Glutamatergic neuron (in vitro differentiated cells): Measurements from ENCODE around the gene CNTNAP2. TPM values are rescaled to one million over a fixed set of nuclear protein-coding genes. Genes with fewer than 3 reads are reported as not detected.

ENCODE experiments used
- DNase-seq: peaks from one replicate; pipeline ENCODE4 v3.0.0; 2022
- H3K27ac Mint-ChIP-seq: one replicate; pipeline ENCODE4 v1.8.0; 2020; ENCODE audit warnings: mild to moderate bottlenecking, mixed read lengths, inconsistent platforms; ENCODE audit not compliant: unreplicated experiment
- H3K27me3 Mint-ChIP-seq: one replicate; pipeline ENCODE4 v1.8.0; 2020; ENCODE audit warnings: mild to moderate bottlenecking, moderate library complexity, mixed read lengths, inconsistent platforms; ENCODE audit not compliant: unreplicated experiment
- H3K36me3 Mint-ChIP-seq: one replicate; pipeline ENCODE4 v1.8.0; 2020; ENCODE audit warnings: mild to moderate bottlenecking, mixed read lengths, inconsistent platforms; ENCODE audit not compliant: unreplicated experiment
- H3K4me1 Mint-ChIP-seq: one replicate; pipeline ENCODE4 v1.8.0; 2020; ENCODE audit warnings: mild to moderate bottlenecking, low read depth, mixed read lengths, inconsistent platforms; ENCODE audit not compliant: unreplicated experiment
- H3K4me3 Mint-ChIP-seq: one replicate; pipeline ENCODE4 v1.8.0; 2020; ENCODE audit warnings: mild to moderate bottlenecking, mixed read lengths, inconsistent platforms; ENCODE audit not compliant: unreplicated experiment
- H3K9me3 Mint-ChIP-seq: one replicate; pipeline ENCODE4 v1.8.0; 2020; ENCODE audit warnings: mild to moderate bottlenecking, moderate library complexity, mixed read lengths, inconsistent platforms; ENCODE audit not compliant: unreplicated experiment
- CTCF ChIP-seq: fragments of 200-600 bp; sonication (generic); IDR thresholded peaks from one replicate; pipeline ENCODE4 v1.5.0; 2021; ENCODE audit not compliant: partially characterized antibody, unreplicated experiment
- total RNA-seq: library from RNA; stranded (reverse); fragmentation: NEBNext Ultra II Directional; extraction: Animal tissue kit (Norgen Biotek cat#: 25700); gene quantifications from one replicate; pipeline ENCODE4 v1.2.1, GENCODE V29; 2021; ENCODE audit not compliant: unreplicated experiment

Gene CNTNAP2
- total RNA-seq, 1 donor from 2014 or later = 25.8 TPM

- Mint-ChIP-seq H3K4me3 (no peak overlapping the region), H3K9me3 (no peaks in the 10 kb centered on the region), H3K27me3 (no peaks in the 10 kb centered on the region), H3K4me1 (no peaks in the 10 kb centered on the region), H3K36me3 (no peaks in the 10 kb centered on the region), H3K27ac (no peak overlapping the region)
- no peak for TF ChIP-seq CTCF
- no peak for DNase-seq
Measured at GRCh38 chr7:146557971-146558469, 441.4 kb downstream of the CNTNAP2 start.

GRCh38 chr7:146565872-146566271, 449.3 kb downstream of the CNTNAP2 start:
- no peaks in the 10 kb centered on the region for H3K36me3 Mint-ChIP-seq
- H3K27me3 Mint-ChIP-seq = no peaks in the 10 kb centered on the region
- TF ChIP-seq CTCF = no peak
- no peaks in the 10 kb centered on the region for H3K4me1 Mint-ChIP-seq
- no peaks in the 10 kb centered on the region for H3K9me3 Mint-ChIP-seq
- no peak for DNase-seq
- no peak overlapping the region for H3K4me3 Mint-ChIP-seq
- H3K27ac Mint-ChIP-seq = no peak overlapping the region

- Mint-ChIP-seq H3K36me3 (no peaks in the 10 kb centered on the region), H3K4me3 (no peak overlapping the region), H3K27me3 (no peaks in the 10 kb centered on the region), H3K4me1 (no peaks in the 10 kb centered on the region), H3K9me3 (no peaks in the 10 kb centered on the region), H3K27ac (no peak overlapping the region)
- no peak for DNase-seq
- TF ChIP-seq CTCF = no peak
Measured at GRCh38 chr7:146575903-146576302, 459.3 kb downstream of the CNTNAP2 start.

GRCh38 chr7:146591976-146592375, 475.4 kb downstream of the CNTNAP2 start:
- Mint-ChIP-seq H3K4me3 (no peak overlapping the region), H3K27ac (no peak overlapping the region), H3K36me3 (no peaks in the 10 kb centered on the region), H3K9me3 (no peaks in the 10 kb centered on the region), H3K27me3 (no peaks in the 10 kb centered on the region), H3K4me1 (no peaks in the 10 kb centered on the region)
- DNase-seq = no peak
- TF ChIP-seq CTCF = no peak

GRCh38 chr7:146606628-146607027, 490.0 kb downstream of the CNTNAP2 start:
- DNase-seq = no peak
- H3K4me3 Mint-ChIP-seq = no peak overlapping the region
- no peaks in the 10 kb centered on the region for H3K9me3 Mint-ChIP-seq
- H3K27ac Mint-ChIP-seq = no peak overlapping the region
- TF ChIP-seq CTCF = no peak
- no peaks in the 10 kb centered on the region for H3K36me3 Mint-ChIP-seq
- no peaks in the 10 kb centered on the region for H3K27me3 Mint-ChIP-seq
- H3K4me1 Mint-ChIP-seq = no peaks in the 10 kb centered on the region
